ENCODE data around the gene RPS6KL1. TPM values are rescaled to one million over a fixed set of nuclear protein-coding genes. Genes with fewer than 3 reads are reported as not detected.
A peak's percentile ranks its signal among the peaks of the same experiment; 100 is the strongest.

RPS6KL1 gene
- total and polyA plus RNA-seq, 5 experiments from 2014 or later = 0.50 to 6.4 (median 3.6) TPM

DNA sequence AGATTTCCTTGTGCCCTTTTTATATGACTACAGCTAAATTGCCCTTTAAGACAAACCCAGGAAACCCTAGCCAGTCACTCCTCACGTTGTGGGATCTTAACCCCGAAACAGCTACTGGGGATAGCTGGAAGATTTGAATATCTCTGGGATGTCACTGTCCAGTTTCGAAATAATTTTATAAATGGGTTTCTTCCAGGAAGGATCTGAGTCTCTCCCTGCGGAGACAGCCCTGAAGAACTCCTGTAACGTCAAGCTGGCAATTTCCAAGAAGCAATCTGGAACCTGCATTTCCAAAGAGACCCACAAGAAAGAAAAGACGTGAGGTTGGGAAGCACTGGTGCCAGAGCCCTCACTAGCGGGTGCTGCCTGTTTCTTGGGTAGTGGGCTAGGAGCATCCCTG lies 68.0 kb downstream of the RPS6KL1 start:
- POLR2A ChIA-PET = interaction anchor here (0.7 to 1.0 kb wide), 3 partner anchors 12 to 27 kb away, joined by 3 to 4 read pairs (median 4); partner anchors contain the start of gene DLST
- H3K4me1 Mint-ChIP-seq = peaks cover 17 to 35% (median 31%) of the 10 kb centered on the region in 4 donors
- H3K27ac Mint-ChIP-seq = peak overlapping the region in 1 of 10 donors; percentile 29
- no peak for DNase-seq
- peaks cover 0 to 4% (median 3%) of the 10 kb centered on the region in 3 donors for H3K36me3 Mint-ChIP-seq
- H3K4me3 Mint-ChIP-seq = no peak overlapping the region
- no peak for ATAC-seq
- no peaks in the 10 kb centered on the region for H3K27me3 Mint-ChIP-seq
- no peaks in the 10 kb centered on the region for H3K9me3 Mint-ChIP-seq

Other genes starting within 250 kb of the RPS6KL1 start
- 10 to 100 TPM; 49.7 to 52.9 TPM for gene AREL1, start 210.2 kb downstream of the RPS6KL1 start, total RNA-seq
- gene AREL1, start 210.2 kb downstream of the RPS6KL1 start, polyA plus RNA-seq = 10 to 100 TPM; 17.3 to 20.6 (median 19.3) TPM
- gene FCF1, start 210.1 kb downstream of the RPS6KL1 start, total RNA-seq = 10 to 100 TPM; 65.8 to 66.8 TPM
- gene FCF1, start 210.1 kb downstream of the RPS6KL1 start, polyA plus RNA-seq = 10 to 100 TPM; 31.7 to 37.1 (median 34.7) TPM
- gene YLPM1, start 159.9 kb downstream of the RPS6KL1 start, total RNA-seq = 100 to 1,000 TPM; 103 to 113 TPM
- gene YLPM1, start 159.9 kb downstream of the RPS6KL1 start, polyA plus RNA-seq = 10 to 100 TPM in 2 of 3 donors, 1 to 10 TPM in 1; 6.5 to 23.0 (median 14.0) TPM
- gene PROX2, start 47.1 kb downstream of the RPS6KL1 start, total RNA-seq = under 1 TPM; 0.52 to 0.75 TPM
- gene PROX2, start 47.1 kb downstream of the RPS6KL1 start, polyA plus RNA-seq = under 1 TPM; 0.12 to 0.50 (median 0.22) TPM
- 100 to 1,000 TPM; 118 to 120 TPM for gene DLST, start 41.3 kb downstream of the RPS6KL1 start, total RNA-seq
- gene DLST, start 41.3 kb downstream of the RPS6KL1 start, polyA plus RNA-seq = 1 to 10 TPM; 8.8 to 9.3 (median 8.9) TPM
- not detected for gene PGF, start 32.3 kb upstream of the RPS6KL1 start, total RNA-seq
- gene PGF, start 32.3 kb upstream of the RPS6KL1 start, polyA plus RNA-seq = under 1 TPM in 1 of 3 donors, not detected in 2; 0.13 TPM
- 10 to 100 TPM; 28.7 to 36.7 TPM for gene EIF2B2, start 79.7 kb upstream of the RPS6KL1 start, total RNA-seq
- 10 to 100 TPM; 14.1 to 26.7 (median 17.5) TPM for gene EIF2B2, start 79.7 kb upstream of the RPS6KL1 start, polyA plus RNA-seq
- gene MLH3, start 128.2 kb upstream of the RPS6KL1 start, total RNA-seq = 10 to 100 TPM; 26.9 to 31.2 TPM
- 10 to 100 TPM in 2 of 3 donors, 1 to 10 TPM in 1; 9.3 to 11.9 (median 10.8) TPM for gene MLH3, start 128.2 kb upstream of the RPS6KL1 start, polyA plus RNA-seq
- gene ACYP1, start 140.8 kb upstream of the RPS6KL1 start, total RNA-seq = 10 to 100 TPM; 24.5 to 25.1 TPM
- 10 to 100 TPM; 12.8 to 17.7 (median 13.2) TPM for gene ACYP1, start 140.8 kb upstream of the RPS6KL1 start, polyA plus RNA-seq
- under 1 TPM in 1 of 2 experiments, not detected in 1; 0.70 TPM for gene ZC2HC1C, start 146.4 kb upstream of the RPS6KL1 start, total RNA-seq
- 1 to 10 TPM in 1 of 3 donors, under 1 TPM in 1, not detected in 1; 0.69 to 1.2 TPM for gene ZC2HC1C, start 146.4 kb upstream of the RPS6KL1 start, polyA plus RNA-seq
- gene NEK9, start 203.8 kb upstream of the RPS6KL1 start, total RNA-seq = 100 to 1,000 TPM; 134 to 137 TPM
- gene NEK9, start 203.8 kb upstream of the RPS6KL1 start, polyA plus RNA-seq = 10 to 100 TPM; 18.5 to 19.8 (median 19.0) TPM